ENCODE results near the gene C2orf68.

GRCh38 chr2:85596486-85597143 lies 15.3 kb downstream of the C2orf68 start:
- TF ChIP-seq CTCF (IDR thresholded peaks at IDR 0.05; ENCODE audit: low read length): no peak
- no peak for TF ChIP-seq EZH2phosphoT487 (IDR thresholded peaks at IDR 0.05; ENCODE audit: low read length)
- no peak for TF ChIP-seq EZH2 (optimal IDR thresholded peaks at IDR 0.05; ENCODE audit: low read depth, low read length)

Data from MM.1S (cell line).